B cell (primary cell): Measurements from ENCODE around the gene SLC30A7.

ENCODE experiments used
- CTCF ChIP-seq: fragments of 200-600 bp; IDR thresholded peaks from one replicate; pipeline ENCODE4 v1.8.0; 2022; ENCODE audit warnings: antibody characterized with exemption, mild to moderate bottlenecking
- EZH2 ChIP-seq: IDR thresholded peaks from 2 replicates; pipeline ENCODE4 v1.6.1; 2012; ENCODE audit warnings: borderline replicate concordance, low read depth, mild to moderate bottlenecking, moderate library complexity, low read length; ENCODE audit not compliant: insufficient read depth, poor library complexity, severe bottlenecking

GRCh38 chr1:100926240-100926639, 30.4 kb downstream of the SLC30A7 start:
- no peak for TF ChIP-seq CTCF
- no peak for TF ChIP-seq EZH2
